ENCODE data around the gene MAGEA1.

- TF ChIP-seq, protein P1, sequence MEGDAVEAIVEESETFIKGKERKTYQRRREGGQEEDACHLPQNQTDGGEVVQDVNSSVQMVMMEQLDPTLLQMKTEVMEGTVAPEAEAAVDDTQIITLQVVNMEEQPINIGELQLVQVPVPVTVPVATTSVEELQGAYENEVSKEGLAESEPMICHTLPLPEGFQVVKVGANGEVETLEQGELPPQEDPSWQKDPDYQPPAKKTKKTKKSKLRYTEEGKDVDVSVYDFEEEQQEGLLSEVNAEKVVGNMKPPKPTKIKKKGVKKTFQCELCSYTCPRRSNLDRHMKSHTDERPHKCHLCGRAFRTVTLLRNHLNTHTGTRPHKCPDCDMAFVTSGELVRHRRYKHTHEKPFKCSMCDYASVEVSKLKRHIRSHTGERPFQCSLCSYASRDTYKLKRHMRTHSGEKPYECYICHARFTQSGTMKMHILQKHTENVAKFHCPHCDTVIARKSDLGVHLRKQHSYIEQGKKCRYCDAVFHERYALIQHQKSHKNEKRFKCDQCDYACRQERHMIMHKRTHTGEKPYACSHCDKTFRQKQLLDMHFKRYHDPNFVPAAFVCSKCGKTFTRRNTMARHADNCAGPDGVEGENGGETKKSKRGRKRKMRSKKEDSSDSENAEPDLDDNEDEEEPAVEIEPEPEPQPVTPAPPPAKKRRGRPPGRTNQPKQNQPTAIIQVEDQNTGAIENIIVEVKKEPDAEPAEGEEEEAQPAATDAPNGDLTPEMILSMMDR (IDR thresholded peaks at IDR 0.05), result no peak
- TF ChIP-seq EZH2 (IDR thresholded peaks at IDR 0.05; ENCODE audit: borderline replicate concordance, insufficient read depth, low read depth, low read length, poor library complexity, severe bottlenecking), result no peak
Measured at GRCh38 chrX:153190381-153190780, 11.3 kb downstream of the MAGEA1 start.

All from B cell (primary cell).